Gastrocnemius medialis (tissue), 4 donors: ENCODE measurements around the gene IMPACT. TPM values are rescaled to one million over a fixed set of nuclear protein-coding genes. Genes with fewer than 3 reads are reported as not detected.

Source experiments
- ATAC-seq, 2 donors: fragments of 150-250 bp; one replicate each; pipeline ENCODE4 v1.9.1; 2016
- DNase-seq, 2 donors: peaks; one replicate each; pipeline ENCODE4 v3.0.0-alpha.2; 2019
- H3K27ac ChIP-seq, 4 donors: fragments of 200-600 bp; sonication (generic); 1 replicate in 1 of 4; 2 replicates in 3 of 4; pipeline ENCODE4 v1.5.1; 2016 to 2018; ENCODE audit warnings: mild to moderate bottlenecking in 2 of 4, moderate library complexity in 1 of 4
- H3K27me3 ChIP-seq, 3 donors: fragments of 200-600 bp; sonication (generic) in 2 of 3; 1 replicate in 1 of 3; 2 replicates in 2 of 3; pipeline versions ENCODE4 v1.5.1 to v1.6.0; 2016 to 2019; ENCODE audit warnings: mild to moderate bottlenecking in 1 of 3, moderate library complexity in 1 of 3
- H3K36me3 ChIP-seq, 2 donors: fragments of 200-600 bp; sonication (generic) in 1 of 2; one replicate each; pipeline ENCODE4 v1.5.1; 2017 to 2018
- H3K4me1 ChIP-seq, 2 donors: fragments of 200-600 bp; sonication (generic) in 1 of 2; one replicate each; pipeline ENCODE4 v1.5.1; 2016 to 2017; ENCODE audit warnings: mild to moderate bottlenecking in 2 of 2
- H3K4me3 ChIP-seq, 4 donors: fragments of 200-600 bp; sonication (generic) in 3 of 4; 1 replicate in 1 of 4; 2 replicates in 3 of 4; pipeline ENCODE4 v1.5.1; 2016 to 2019; ENCODE audit warnings: mild to moderate bottlenecking in 2 of 4
- H3K9me3 ChIP-seq, 3 donors: fragments of 200-600 bp; sonication (generic) in 2 of 3; 1 replicate in 1 of 3; 2 replicates in 2 of 3; pipeline ENCODE4 v1.5.1; 2016 to 2019
- POLR2A ChIP-seq, 2 donors: fragments of 450-650 bp; IDR thresholded peaks; one replicate each; pipeline ENCODE4 v1.6.1; 2017; ENCODE audit warnings: antibody characterized with exemption in 2 of 2, mild to moderate bottlenecking in 2 of 2, moderate library complexity in 2 of 2
- in situ Hi-C, 4 donors: fragments of 200-750 bp; cut with MboI; loops; one replicate each; pipeline versions ENCODE4 v1.15.0 to v1.8.0; 2017; ENCODE audit warnings: low sequenced_read_pairs in 4 of 4
- intact Hi-C: fragments of 100-400 bp; cut with DNase I; formaldehyde crosslinking; loops from one replicate; pipeline ENCODE4 v1.15.1; 2023; ENCODE audit warnings: low total_unique reads
- total RNA-seq, 4 donors: library from RNA; depleted of rRNA; stranded (reverse); fragments of >200 nt; gene quantifications; one replicate each; pipeline versions ENCODE4 v1.1.0 to v1.2.3, GENCODE V29; 2016
- TF ChIP-seq, protein P1 (sequence below), 5 experiments: fragments of 450-650 bp in 3 of 5; fragments of 200-600 bp in 2 of 5; sonication (generic) in 2 of 5; IDR thresholded peaks in 4 of 5; conservative IDR thresholded peaks in 1 of 5; 1 replicate in 4 of 5; 2 replicates in 1 of 5; pipeline ENCODE4 v1.5.1; 2016 to 2019; ENCODE audit warnings: antibody characterized with exemption in 5 of 5, mild to moderate bottlenecking in 3 of 5, moderate library complexity in 3 of 5

Gene IMPACT
- total RNA-seq, 4 donors from 2014 or later: 9.1 to 18.7 (median 11.9) TPM

DNA sequence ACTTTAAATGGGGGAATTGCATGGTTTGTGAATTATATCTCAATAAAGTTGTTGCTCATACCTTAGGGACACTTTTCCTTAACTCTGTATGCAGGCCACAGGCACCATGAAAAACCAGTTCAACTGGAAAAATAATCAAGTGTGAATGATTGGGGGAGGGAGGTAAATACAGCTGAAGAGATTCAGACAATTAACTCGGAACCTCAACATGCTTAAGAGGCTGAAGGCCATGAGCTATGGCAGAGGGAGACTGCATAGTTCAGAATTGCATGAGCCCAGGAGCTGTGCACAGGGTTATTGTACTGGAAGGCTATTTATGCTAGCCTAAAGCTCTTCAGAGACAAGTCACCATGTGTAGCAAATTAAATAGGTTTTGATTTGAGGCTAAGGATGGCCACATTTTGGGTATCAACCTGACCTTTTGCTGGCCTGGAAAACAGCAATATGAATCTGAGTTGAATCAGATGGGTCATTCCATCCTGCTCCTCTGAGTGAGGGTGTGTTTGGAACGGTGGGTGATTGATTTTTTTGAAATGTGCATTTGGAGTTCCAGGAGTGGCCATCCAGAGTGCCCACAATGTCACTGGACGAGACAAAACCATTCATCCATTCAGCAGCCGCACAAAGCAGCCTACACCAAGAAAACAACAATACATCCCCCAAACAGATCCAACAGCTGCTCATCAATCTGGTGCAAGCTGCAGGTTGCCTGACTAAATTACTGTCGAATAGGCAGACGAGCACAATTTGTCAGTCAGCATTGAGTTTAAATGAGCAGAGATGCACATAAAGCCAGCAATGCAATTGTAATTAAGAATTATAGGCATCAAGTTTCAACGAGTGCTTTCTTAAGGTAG lies 76.4 kb downstream of the IMPACT start:
- no peak overlapping the region for H3K4me3 ChIP-seq
- in situ Hi-C loops (no loop called here), intact Hi-C loops (no loop called here)
- TF ChIP-seq, protein P1, sequence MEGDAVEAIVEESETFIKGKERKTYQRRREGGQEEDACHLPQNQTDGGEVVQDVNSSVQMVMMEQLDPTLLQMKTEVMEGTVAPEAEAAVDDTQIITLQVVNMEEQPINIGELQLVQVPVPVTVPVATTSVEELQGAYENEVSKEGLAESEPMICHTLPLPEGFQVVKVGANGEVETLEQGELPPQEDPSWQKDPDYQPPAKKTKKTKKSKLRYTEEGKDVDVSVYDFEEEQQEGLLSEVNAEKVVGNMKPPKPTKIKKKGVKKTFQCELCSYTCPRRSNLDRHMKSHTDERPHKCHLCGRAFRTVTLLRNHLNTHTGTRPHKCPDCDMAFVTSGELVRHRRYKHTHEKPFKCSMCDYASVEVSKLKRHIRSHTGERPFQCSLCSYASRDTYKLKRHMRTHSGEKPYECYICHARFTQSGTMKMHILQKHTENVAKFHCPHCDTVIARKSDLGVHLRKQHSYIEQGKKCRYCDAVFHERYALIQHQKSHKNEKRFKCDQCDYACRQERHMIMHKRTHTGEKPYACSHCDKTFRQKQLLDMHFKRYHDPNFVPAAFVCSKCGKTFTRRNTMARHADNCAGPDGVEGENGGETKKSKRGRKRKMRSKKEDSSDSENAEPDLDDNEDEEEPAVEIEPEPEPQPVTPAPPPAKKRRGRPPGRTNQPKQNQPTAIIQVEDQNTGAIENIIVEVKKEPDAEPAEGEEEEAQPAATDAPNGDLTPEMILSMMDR (IDR thresholded peaks at IDR 0.05 in 4 of 5, conservative IDR thresholded peaks at IDR 0.05 in 1 of 5): no peak
- no peak for TF ChIP-seq POLR2A (IDR thresholded peaks at IDR 0.05)
- no peak overlapping the region for H3K27ac ChIP-seq
- DNase-seq (no peak), ATAC-seq (no peak)
- H3K36me3 ChIP-seq: no peaks in the 10 kb centered on the region
- H3K27me3 ChIP-seq: no peaks in the 10 kb centered on the region
- H3K9me3 ChIP-seq: no peaks in the 10 kb centered on the region
- H3K4me1 ChIP-seq: no peaks in the 10 kb centered on the region

Other genes starting within 250 kb of the IMPACT start
- 100 to 1,000 TPM in 2 of 4 donors, 10 to 100 TPM in 2; 61.5 to 227 (median 98.7) TPM for gene OSBPL1A, start 28.8 kb upstream of the IMPACT start, total RNA-seq
- not detected for gene HRH4, start 34.0 kb downstream of the IMPACT start, total RNA-seq